GM18505 (cell line): ENCODE results near the gene TMPRSS9.

Experiments
- ATAC-seq: cut with Tn5 transposase; IDR thresholded peaks from one replicate; pipeline ENCODE4 v1.9.1; 2021; ENCODE audit not compliant: unreplicated experiment
- POLR2A ChIP-seq: IDR thresholded peaks from 4 replicates; pipeline ENCODE4 v1.6.1; 2011; ENCODE audit warnings: borderline replicate concordance; ENCODE audit not compliant: insufficient read depth, insufficient read length; ENCODE audit errors: extremely low read depth

Gene TMPRSS9

DNA sequence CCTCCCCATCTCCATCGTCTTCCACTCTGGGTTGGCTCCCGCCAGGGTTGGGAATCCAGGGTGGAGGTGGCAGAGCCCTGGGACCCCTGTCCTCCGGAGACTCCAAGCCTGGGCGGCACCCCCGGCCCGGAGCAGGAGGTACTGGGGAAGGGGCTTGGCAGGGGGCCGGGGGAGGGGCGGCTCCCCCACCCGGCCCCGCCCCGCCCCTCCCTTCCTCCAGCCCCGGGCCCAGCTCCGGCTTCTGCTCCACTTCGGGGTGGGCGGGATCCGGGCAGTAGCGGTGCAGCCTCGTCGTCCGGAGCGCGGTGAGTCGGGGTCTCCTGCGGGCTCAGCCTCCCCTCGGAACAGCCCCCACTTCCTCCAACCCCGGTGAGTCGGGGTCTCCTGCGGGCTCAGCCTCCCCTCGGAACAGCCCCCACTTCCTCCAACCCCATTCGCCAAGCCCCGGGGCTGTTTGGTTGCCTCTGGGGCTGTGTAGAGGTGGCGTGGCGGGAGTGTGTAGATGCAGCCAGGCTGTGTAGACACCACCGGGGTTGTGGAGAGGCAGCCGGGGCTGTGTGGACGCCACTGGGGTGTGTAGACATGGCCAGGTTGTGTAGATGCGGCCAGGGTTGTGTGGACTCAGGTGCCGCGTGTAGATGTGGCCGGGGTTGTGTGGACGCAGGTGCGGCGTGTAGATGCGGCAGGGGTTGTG, at the start of gene TMPRSS9:
TMPRSS9 (plus strand) TSS at position 274 of the 694 bp plus-strand sequence. CDS start 29,521 bp downstream, outside the sequence.
- TF ChIP-seq POLR2A: no peak
- ATAC-seq: no peak

DNA sequence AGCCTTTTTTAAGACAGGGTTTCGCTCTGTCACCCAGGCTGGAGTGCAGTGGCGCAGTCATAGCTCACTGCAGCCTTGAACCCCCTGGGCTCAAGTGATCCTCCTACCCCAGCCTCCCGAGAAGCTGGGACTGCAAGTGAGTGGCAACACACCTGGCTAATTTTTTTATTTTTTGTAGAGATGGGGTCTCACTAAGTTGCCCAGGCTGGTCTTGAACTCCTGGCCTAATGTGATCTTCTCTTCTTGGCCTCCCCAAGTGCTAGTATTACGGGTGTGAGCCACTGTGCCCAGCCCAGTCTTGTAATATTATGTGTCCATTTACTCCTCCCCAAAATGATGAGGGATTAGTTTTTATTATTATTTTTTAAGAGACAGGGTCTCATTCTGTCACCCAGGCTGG, 49.0 kb upstream of the TMPRSS9 start:
- ATAC-seq: no peak
- TF ChIP-seq POLR2A: no peak

DNA sequence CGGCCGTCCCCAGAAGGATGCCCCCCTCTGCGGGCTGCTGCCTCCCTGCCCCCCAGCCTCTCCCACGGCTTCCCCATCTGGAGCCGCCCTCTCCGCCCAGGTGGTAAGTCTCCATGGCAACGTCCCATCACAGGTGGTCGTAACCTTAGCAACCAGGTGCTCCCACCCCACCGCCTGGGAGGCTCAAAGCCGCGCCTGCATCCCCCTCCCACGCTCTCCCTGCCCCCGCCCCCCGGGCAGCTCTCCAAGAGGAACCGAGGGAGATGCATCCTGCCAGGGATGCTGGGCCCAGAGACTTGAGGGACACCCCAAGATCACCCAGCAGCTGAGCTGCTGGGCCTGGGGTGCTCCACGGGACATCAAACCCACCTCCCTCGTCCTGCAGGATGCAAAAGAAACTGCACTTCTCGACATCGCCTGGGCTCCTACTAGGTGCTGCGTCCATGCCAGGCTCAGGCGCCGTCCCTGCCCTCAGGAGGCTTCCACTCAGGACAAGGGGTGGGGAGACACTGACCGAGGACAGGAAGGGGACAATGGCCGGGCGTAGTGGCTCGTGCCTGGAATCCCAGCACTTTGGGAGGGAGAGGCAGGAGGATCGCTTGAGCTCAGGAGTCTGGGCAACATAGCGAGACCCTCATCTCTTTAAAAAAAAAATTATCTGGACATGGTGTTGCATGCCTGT, 47.1 kb upstream of the TMPRSS9 start:
- no peak for ATAC-seq
- TF ChIP-seq POLR2A: no peak

DNA sequence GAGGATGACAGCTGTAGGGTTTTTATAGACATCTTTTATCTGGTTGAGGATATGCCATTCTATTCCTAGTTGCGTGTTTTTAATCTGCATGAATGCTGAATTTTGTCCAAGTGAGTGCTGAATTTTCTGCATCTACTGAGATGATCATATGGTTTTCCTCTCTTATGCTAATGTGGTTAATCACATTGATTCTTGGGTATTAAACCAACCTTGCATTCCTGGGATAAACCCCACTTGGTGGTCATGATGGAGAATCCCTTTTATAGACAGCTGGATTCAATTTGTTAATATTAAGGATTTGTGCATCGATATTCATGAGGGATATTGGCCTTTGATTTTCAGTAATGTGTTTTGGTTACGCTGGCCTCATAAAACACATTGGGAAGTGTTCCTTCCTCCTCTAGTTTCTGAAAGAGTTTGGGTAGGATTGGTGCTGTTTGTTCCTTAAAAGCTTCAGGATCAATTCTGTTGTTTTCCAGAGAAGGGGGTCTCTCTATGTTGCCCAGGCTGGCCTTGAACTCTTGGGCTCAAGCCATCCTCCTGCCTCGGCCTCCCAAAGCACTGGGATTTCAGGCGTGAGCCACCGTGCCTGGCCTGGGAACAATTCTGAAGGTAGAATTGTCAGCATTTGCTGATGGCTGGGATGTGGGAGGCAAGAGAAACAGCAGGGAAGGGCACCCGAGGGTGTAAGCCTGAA, 44.8 kb upstream of the TMPRSS9 start:
- ATAC-seq: no peak
- no peak for TF ChIP-seq POLR2A

DNA sequence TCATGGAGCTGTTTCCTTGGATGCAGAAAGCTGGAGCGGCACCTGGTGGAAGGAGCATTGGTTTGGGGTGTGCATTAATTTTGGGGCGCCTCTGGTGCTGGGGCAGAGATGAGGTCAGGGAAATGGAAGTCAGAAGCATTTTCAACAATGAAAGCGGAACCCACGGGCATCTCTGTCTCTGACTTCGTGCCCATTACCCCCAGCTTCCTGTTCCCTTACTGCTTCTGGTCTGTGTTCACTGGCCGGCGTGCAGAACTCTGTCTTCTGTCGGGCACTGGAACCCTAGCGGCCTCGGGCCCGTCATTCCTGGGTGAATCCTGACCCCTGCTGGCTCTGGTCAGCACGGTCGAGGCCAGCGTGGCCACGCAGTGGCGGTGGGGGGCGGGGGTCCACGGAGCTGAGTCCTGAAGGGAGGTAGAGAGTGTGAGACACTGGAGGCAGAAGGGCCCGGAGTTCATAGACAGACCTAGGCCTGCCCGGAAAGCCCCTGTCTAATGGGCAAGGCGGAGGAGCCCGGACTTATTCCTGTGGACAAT, 44.2 kb upstream of the TMPRSS9 start:
- TF ChIP-seq POLR2A: no peak
- no peak for ATAC-seq

DNA sequence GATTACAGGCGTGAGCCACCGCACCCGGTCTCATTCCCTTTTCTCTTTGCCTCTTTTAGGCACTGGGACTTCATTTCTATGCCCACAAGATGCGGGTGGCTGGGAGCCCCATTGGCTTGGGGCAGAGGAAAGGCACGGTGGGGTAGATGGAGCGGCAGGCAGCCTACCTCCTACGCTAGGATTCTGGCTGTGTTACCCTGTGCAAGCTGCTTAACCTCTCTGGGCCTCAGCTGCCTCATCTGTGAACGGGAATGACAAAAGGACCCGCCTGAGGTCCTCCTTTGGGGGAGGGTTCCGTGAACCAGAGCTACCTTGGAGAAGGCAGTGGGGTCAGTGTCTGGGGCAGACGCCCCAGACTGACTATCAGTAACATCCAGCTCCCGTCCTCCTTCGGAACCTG, 42.8 kb upstream of the TMPRSS9 start:
- no peak for ATAC-seq
- TF ChIP-seq POLR2A: no peak

DNA sequence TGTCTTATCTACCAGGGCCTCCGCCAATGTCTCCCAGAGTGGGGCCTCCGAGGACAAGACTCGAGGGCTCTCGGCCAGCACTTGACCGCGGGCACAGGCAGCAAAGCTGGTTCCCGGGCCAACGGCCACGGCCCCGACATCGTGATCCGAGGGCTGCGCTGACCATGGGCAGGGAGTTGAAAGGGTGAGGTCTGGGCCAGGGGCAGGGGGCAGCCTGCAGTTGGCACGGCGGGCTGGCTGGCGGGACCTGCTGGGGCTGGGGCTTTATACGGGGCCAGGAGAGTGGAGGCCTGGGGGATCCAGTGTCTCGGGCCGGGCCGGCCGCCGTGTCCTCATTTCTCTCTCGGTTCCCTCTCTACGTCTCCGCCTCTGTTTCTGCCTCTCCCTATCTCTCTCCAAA, 42.3 kb upstream of the TMPRSS9 start:
- no peak for TF ChIP-seq POLR2A
- no peak for ATAC-seq

DNA sequence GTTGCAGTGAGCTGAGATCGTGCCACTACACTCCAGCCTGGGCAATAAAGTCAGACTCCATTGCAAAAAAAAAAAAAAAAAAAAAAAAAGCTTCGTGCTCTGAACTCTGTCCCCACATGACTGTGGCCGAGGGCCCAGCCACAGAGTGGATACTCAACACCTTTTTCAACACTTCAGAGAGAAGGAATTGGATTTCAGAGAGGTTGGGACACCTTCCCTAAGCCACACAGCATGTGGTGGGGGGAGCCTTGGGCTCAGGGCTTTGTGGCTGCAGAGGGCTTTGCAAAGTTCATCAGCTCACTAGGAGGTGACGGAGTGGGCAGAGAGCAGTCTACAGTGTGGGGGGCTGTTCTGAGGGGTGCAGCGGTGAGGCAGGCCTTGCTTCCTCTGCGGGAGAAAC, 41.1 kb upstream of the TMPRSS9 start:
- no peak for TF ChIP-seq POLR2A
- ATAC-seq: no peak

DNA sequence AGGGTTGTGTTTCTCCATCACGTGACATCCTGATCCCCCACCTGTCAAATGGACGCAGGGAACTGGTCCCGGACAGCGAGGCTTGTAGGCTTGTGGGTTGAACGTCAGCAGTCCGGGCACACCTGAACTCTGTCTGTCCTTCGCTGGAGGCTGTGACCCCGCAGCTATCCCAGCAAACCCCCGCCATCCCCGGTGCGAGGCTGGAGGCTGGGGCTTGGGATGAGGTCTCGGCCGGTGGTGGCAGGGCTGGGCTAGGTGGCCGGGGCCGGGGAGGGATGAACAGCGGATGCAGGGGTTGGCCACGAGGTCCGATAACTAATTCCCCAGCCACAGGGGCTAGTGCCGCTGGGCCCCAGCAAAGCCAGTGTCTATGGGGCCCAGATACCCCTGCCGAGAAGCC, 40.5 kb upstream of the TMPRSS9 start:
- TF ChIP-seq POLR2A: no peak
- ATAC-seq: no peak

DNA sequence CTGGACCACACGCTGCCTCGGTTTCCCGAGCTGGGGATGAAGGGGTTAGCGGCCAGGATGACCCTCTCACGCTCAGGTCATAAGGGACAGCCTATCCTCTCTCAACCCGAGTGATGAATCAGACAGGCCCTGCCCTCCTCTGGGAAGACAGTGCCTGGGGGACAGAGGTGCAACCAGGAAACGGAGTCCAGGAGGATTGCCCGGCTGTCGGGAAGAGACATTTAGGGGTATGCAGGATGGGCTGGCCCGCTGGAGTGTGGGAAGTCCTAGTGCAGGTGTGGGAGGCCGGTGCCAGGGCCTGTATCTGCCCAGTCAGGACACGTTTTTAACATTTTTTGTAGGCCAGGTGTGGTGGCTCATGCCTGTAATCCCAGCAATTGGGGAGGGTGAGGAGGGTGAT, 40.0 kb upstream of the TMPRSS9 start:
- no peak for TF ChIP-seq POLR2A
- no peak for ATAC-seq

DNA sequence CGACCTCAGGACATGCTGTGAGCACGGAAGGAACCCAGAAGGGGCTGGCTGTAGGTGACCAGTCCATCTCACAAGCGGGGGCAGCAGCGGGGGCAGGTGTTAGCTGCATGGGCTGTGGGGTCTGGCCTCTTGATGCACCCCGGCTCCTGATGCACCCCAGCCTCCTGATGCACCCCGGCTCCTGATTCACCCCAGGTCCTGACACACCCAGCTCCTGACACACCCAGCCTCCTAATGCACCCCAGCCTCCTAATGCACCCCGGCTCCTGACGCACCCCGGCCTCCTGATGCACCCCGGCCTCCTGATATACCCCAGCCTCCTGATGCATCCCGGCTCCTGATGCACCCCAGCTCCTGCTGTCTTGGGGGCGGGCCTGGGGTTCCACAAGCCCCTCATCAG, 39.1 kb upstream of the TMPRSS9 start:
- no peak for TF ChIP-seq POLR2A

DNA sequence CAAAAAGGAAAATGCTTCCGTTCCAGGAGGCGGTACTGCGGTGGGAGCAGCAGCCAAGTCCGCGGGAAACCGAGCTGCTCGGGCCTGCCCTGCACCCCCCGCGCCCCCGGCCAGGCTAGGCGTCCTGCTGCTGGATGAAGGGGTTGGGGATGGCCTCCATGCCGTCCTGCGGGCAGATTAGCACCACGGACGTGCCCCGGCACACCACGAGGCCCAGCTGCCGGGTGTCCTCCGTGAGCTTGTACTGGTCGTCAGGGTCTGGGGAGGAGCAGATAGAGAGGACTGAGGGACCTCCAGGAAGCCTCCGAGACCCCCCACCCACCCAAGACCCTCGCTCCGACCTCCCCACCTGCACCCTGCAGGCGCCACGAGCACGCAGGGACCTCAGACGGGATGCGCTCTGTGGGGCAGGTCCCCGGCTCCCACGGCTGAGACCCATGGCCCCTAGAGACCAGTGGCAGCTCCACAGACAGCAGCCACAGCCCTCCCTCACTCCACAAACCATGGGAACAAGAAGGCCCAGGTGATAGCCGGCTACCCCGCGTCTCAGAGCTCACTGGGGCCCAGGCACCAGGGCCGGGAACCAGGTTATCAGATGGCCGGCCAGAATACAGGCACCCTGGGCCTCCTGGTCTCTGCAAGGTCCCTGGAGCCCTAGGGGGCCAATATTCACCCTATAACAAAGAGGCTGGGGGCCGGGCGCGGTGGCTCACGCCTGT, 38.3 kb upstream of the TMPRSS9 start:
- no peak for ATAC-seq
- TF ChIP-seq POLR2A: no peak

More for the DNA sequence above, 39.1 kb upstream of the TMPRSS9 start:
- ATAC-seq: no peak

DNA sequence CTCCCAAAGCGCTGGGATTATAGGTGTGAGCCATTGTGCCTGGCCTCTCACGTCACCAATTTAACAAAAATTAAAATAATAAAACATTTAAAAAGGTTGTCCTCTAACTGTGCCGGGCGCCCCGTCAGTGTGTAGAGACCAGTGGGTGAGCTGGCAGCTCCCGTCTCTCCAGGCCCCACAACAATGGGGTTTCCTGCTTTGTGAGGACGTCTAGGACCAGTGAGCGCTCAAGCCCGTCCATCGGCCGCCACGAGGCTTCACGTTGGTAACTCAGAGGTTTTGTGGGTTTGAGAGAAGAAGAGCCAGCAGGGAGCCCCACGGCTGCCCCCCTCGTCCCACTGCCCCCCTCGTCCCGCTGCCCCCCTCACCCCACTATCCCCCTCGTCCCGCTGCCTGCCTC, 36.4 kb upstream of the TMPRSS9 start:
- no peak for ATAC-seq
- no peak for TF ChIP-seq POLR2A

DNA sequence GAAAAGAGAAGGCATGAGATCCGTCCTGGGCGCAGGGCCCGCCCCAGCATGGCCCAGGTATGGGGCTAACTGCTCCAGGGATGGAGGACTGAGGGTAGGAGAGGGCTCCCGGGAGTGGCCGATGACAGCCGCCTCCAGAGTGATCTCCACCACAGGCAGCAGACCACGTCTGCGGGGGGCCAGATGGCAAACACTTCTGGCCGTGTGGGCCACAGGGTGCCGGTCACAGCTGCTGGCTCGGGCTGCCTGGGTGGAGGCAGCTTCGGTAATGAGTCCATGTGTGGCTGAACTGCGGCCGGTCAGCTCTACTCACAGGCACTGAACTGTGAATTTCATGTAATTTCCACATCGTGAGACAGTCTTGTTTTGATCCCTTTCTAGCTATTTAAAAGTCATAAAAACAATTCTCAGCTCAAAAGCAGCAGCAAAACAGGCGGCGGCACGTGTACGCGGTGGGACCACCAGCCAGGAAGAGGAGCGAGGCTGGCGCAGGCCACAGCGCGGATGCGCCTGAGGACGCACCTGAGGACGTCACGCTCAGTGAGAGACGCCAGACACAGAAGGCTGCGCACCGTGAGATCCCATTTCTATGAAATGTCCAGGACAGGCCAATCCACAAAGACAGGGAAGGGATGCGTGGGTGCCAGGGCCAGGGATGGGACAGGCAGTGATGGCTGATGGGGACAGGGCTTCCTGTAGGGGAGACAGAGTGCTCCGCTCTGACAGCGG, 35.7 kb upstream of the TMPRSS9 start:
- TF ChIP-seq POLR2A: no peak
- no peak for ATAC-seq
